Colonic mucosa (tissue), 4 donors: Measurements from ENCODE around the gene OSBPL6. TPM values are rescaled to one million over a fixed set of nuclear protein-coding genes. Genes with fewer than 3 reads are reported as not detected.

Experiments used
- DNase-seq: peaks from one replicate; pipeline ENCODE4 v3.0.0-alpha.2; 2020
- H3K27ac ChIP-seq: fragments of 200-600 bp; one replicate; pipeline ENCODE4 v1.8.0; 2021
- H3K27me3 ChIP-seq: fragments of 200-600 bp; one replicate; pipeline ENCODE4 v1.8.0; 2021
- H3K36me3 ChIP-seq: fragments of 200-600 bp; one replicate; pipeline ENCODE4 v1.8.0; 2021
- H3K4me1 ChIP-seq: fragments of 200-600 bp; one replicate; pipeline ENCODE4 v1.8.0; 2021; ENCODE audit warnings: mild to moderate bottlenecking
- H3K4me3 ChIP-seq: fragments of 200-600 bp; one replicate; pipeline ENCODE4 v1.8.0; 2021
- H3K9ac ChIP-seq, 2 donors: one replicate each; pipeline ENCODE4 v1.7.0; 2013; ENCODE audit warnings: control low read depth in 2 of 2, low read depth in 2 of 2, low read length in 2 of 2
- H3K9me3 ChIP-seq: fragments of 200-600 bp; one replicate; pipeline ENCODE4 v1.8.0; 2021
- intact Hi-C: fragments of 100-400 bp; cut with DNase I; formaldehyde crosslinking; loops from one replicate; pipeline ENCODE4 v1.14.1; 2022
- total RNA-seq, 2 donors: library from RNA; stranded (reverse); fragmentation: NEBNext Ultra II Directional in 1 of 2; extraction: Animal tissue kit (Norgen Biotek cat#: 25700) in 1 of 2; gene quantifications; one replicate each; pipeline ENCODE4 v1.2.1, GENCODE V29; 2021
- TF ChIP-seq, protein P1 (sequence below): fragments of 200-600 bp; IDR thresholded peaks from one replicate; pipeline ENCODE4 v1.8.0; 2022; ENCODE audit warnings: antibody characterized with exemption, mild to moderate bottlenecking
- donor health status: healthy.
- donor health status: DM: no; HTN: no; CAD: no.
- donor health status: DM: no; HTN: no; CAD: no.

Gene OSBPL6
- total RNA-seq, 2 donors from 2014 or later, result 0.58 to 0.72 TPM

DNA sequence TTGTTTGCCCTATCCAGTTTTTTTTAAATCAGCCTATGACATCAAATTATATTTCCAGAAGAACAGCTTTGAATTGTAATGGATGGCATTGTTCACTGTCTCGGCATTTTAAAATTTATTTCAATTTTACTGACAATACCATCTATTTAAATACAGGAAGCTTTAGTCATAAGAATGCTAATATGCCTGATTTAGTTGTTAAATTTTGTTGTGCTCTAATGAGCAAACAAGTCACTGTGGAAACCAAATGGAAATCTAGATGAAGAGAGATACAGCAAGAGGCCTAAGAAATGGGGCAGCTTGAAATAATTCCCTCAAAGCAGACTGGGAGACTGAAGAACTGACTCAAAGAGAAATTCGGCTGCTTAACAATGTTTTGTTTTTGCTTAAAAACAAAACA lies 76.8 kb downstream of the OSBPL6 start:
- H3K27me3 ChIP-seq, result no peaks in the 10 kb centered on the region
- no peak for DNase-seq
- no peak overlapping the region for H3K9ac ChIP-seq
- H3K9me3 ChIP-seq, result no peaks in the 10 kb centered on the region
- H3K4me3 ChIP-seq, result no peak overlapping the region
- intact Hi-C loops, result no loop called here
- TF ChIP-seq, protein P1, sequence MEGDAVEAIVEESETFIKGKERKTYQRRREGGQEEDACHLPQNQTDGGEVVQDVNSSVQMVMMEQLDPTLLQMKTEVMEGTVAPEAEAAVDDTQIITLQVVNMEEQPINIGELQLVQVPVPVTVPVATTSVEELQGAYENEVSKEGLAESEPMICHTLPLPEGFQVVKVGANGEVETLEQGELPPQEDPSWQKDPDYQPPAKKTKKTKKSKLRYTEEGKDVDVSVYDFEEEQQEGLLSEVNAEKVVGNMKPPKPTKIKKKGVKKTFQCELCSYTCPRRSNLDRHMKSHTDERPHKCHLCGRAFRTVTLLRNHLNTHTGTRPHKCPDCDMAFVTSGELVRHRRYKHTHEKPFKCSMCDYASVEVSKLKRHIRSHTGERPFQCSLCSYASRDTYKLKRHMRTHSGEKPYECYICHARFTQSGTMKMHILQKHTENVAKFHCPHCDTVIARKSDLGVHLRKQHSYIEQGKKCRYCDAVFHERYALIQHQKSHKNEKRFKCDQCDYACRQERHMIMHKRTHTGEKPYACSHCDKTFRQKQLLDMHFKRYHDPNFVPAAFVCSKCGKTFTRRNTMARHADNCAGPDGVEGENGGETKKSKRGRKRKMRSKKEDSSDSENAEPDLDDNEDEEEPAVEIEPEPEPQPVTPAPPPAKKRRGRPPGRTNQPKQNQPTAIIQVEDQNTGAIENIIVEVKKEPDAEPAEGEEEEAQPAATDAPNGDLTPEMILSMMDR, result no peak
- no peaks in the 10 kb centered on the region for H3K36me3 ChIP-seq
- no peaks in the 10 kb centered on the region for H3K4me1 ChIP-seq
- no peak overlapping the region for H3K27ac ChIP-seq

DNA sequence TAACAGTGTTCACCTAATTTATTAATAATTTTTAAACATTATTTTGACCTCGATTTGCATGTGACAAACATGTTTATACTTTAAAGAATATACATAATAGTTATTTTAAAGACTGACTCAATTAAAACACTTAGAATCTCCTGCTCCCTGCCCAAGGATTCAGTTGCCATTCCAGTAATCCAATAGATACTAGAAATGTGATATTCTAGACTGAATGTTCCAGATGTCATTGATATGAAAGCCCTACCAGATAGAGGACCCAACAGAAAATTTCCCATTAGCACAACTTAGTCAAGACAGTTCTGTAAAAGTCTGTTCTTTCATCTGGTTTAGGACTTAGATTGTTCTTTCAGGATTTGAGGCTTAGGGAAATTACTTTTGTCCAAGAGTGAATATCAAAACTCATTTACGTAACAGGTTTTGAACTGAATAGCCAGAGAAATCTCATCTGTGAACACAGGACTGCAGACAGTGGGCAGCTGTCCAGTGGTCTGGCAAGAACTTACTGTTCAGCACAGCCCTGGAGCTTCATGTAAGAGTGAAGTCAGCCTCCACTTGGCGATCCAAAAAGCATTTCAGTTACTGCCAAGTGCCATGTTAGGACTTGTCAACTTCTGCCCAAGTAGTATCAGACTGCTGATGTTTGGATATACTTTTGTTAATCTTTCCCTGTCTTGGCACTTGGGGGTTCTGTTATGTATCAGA lies 77.5 kb downstream of the OSBPL6 start:
- Histone ChIP-seq H3K4me1 (no peaks in the 10 kb centered on the region), H3K36me3 (no peaks in the 10 kb centered on the region), H3K9me3 (no peaks in the 10 kb centered on the region), H3K27ac (no peak overlapping the region), H3K27me3 (no peaks in the 10 kb centered on the region), H3K9ac (no peak overlapping the region), H3K4me3 (no peak overlapping the region)
- no peak for DNase-seq
- intact Hi-C loops, result no loop called here
- TF ChIP-seq, protein P1, result no peak

DNA sequence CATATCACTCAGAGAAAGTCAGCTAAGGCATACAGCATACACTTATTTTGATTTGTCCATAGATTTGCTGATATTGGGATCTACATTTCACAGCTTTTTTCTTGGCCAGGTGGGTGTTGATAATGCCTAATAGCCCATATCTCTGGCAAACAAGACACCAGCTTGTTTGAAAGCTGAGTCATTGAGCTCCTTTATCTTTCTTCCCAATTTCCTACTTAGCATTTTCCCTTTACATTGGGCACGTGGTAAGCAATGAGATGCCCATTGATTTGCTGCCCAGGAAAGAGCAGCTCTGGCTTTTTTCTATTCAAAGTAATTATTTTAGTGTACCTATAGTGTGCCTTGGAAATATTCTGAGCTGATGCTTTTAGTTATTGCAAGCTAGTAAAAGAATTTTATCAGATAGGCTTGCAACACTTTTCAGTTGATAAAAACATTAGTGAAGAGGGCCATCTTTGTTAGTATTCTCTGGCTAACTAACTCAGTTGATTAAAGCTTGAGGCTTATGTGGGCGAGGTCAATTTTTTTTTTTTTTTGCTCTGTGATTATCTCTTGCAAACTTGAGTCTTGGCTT lies 79.6 kb downstream of the OSBPL6 start:
- Histone ChIP-seq H3K4me3 (no peak overlapping the region), H3K9ac (no peak overlapping the region), H3K4me1 (no peaks in the 10 kb centered on the region), H3K9me3 (no peaks in the 10 kb centered on the region), H3K27ac (no peak overlapping the region), H3K27me3 (no peaks in the 10 kb centered on the region), H3K36me3 (no peaks in the 10 kb centered on the region)
- no peak for DNase-seq
- intact Hi-C loops, result no loop called here
- TF ChIP-seq, protein P1, result no peak

DNA sequence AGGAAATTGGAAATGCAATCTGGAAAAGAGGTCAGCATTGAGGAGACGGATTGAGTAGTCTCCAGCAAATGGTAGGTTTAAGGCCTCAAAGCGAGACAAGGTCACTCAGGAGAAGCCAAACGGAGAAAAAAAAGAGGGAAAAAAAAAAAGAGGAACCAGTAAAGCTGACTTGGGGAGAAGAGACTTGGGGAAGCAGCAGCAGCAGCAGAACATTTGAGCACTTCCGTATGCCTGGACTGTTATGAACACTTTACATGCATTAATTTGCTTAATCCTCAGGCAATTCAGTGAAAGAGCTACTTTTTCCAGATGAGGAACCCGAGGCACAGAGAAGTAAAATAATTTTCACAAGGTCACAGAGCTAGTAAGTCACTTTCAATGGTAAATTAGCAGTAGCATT lies 81.3 kb downstream of the OSBPL6 start:
- no peak for DNase-seq
- TF ChIP-seq, protein P1, result no peak
- intact Hi-C loops, result no loop called here
- Histone ChIP-seq H3K36me3 (no peaks in the 10 kb centered on the region), H3K9me3 (no peaks in the 10 kb centered on the region), H3K4me1 (no peaks in the 10 kb centered on the region), H3K9ac (no peak overlapping the region), H3K27me3 (no peaks in the 10 kb centered on the region), H3K27ac (no peak overlapping the region), H3K4me3 (no peak overlapping the region)

DNA sequence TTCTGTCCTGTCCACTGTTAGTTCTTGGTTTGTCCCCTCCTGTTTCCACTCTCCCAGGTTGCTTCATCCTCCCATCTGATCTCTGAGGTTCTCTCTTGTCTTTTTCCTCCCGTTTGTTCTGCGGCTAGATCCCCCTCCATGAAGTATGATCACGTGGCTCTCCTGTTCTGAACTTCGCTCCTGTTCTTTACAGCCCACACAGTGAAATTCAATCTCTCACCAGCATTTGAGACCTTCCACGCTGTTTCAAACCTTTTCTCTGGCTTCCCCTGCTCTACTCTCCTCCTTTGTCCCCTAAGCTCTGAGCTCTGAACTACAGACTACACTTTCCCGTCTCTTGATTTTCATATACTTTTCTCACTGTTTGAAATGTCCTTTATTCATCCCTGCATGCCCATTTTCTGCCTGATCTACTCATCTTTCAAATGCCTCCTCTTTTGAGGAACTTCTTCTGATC lies 83.5 kb downstream of the OSBPL6 start:
- Histone ChIP-seq H3K36me3 (no peaks in the 10 kb centered on the region), H3K27me3 (no peaks in the 10 kb centered on the region), H3K27ac (no peak overlapping the region), H3K9me3 (no peaks in the 10 kb centered on the region), H3K4me3 (no peak overlapping the region), H3K4me1 (no peaks in the 10 kb centered on the region), H3K9ac (no peak overlapping the region)
- no peak for DNase-seq
- TF ChIP-seq, protein P1, result no peak
- intact Hi-C loops, result no loop called here
